HepG2 (cell line): ENCODE data around the gene SEMA3B. TPM values are rescaled to one million over a fixed set of nuclear protein-coding genes. Genes with fewer than 3 reads are reported as not detected.

ENCODE experiments used
- BCLAF1 ChIP-seq: fragments of 450-650 bp; IDR thresholded peaks from 2 replicates; pipeline ENCODE4 v1.6.1; 2017; ENCODE audit warnings: mild to moderate bottlenecking
- BRD4 ChIP-seq: sonication (generic); formaldehyde crosslinking; IDR thresholded peaks from 2 replicates; pipeline ENCODE4 v1.4.0; 2020; ENCODE audit warnings: missing genetic modification reagents
- CC2D1A ChIP-seq: sonication (generic); formaldehyde crosslinking; IDR thresholded peaks from 2 replicates; pipeline ENCODE4 v1.8.1; 2023; ENCODE audit warnings: mild to moderate bottlenecking, missing genetic modification reagents
- FOXK1 ChIP-seq: sonication (generic); formaldehyde crosslinking; IDR thresholded peaks from 2 replicates; pipeline ENCODE4 v1.4.0; 2020; ENCODE audit warnings: low read depth, missing genetic modification reagents, borderline replicate concordance
- FOXO1 ChIP-seq: sonication (generic); formaldehyde crosslinking; IDR thresholded peaks from 2 replicates; pipeline ENCODE4 v1.4.0; 2020; ENCODE audit warnings: missing genetic modification reagents
- HOXA5 ChIP-seq: sonication (generic); formaldehyde crosslinking; IDR thresholded peaks from 2 replicates; pipeline ENCODE4 v1.4.0; 2020; ENCODE audit warnings: missing genetic modification reagents
- MBD4 ChIP-seq: IDR thresholded peaks from 2 replicates; pipeline ENCODE4 v1.6.1; 2012; ENCODE audit warnings: low read length, inconsistent platforms, borderline replicate concordance
- MTA3 ChIP-seq: sonication (generic); formaldehyde crosslinking; IDR thresholded peaks from 2 replicates; pipeline ENCODE4 v1.4.0; 2020; ENCODE audit warnings: missing genetic modification reagents
- PHF21A ChIP-seq: sonication (generic); formaldehyde crosslinking; IDR thresholded peaks from 2 replicates; pipeline ENCODE4 v1.5.0; 2020; ENCODE audit warnings: mild to moderate bottlenecking, missing genetic modification reagents
- RFXANK ChIP-seq: IDR thresholded peaks from 2 replicates; pipeline ENCODE4 v1.6.1; 2016
- SNRNP70 ChIP-seq: fragments of 200-400 bp; formaldehyde crosslinking; IDR thresholded peaks from 2 replicates; pipeline ENCODE4 v1.6.1; 2017; ENCODE audit warnings: mild to moderate bottlenecking, low read depth, low read length, moderate library complexity
- SP1 ChIP-seq, 2 experiments: fragments of 450-650 bp in 1 of 2; sonication (generic) in 1 of 2; formaldehyde crosslinking in 1 of 2; IDR thresholded peaks; 2 replicates each; pipeline versions ENCODE4 v1.4.0 to v1.6.1; 2016 to 2020; ENCODE audit warnings: missing genetic modification reagents in 1 of 2
- U2AF2 ChIP-seq: fragments of 200-400 bp; formaldehyde crosslinking; IDR thresholded peaks from 2 replicates; pipeline ENCODE4 v1.6.1; 2017; ENCODE audit warnings: low read depth, mild to moderate bottlenecking, low read length
- ZHX2 ChIP-seq, 2 experiments: sonication (generic) in 1 of 2; formaldehyde crosslinking in 1 of 2; IDR thresholded peaks; 2 replicates each; pipeline versions ENCODE4 v1.6.1 to v1.9.0; 2014 to 2022; ENCODE audit warnings: antibody characterized with exemption in 1 of 2, borderline replicate concordance in 1 of 2, inconsistent platforms in 1 of 2, low read depth in 1 of 2, missing genetic modification reagents in 1 of 2
- ZNF234 ChIP-seq: sonication (generic); formaldehyde crosslinking; conservative IDR thresholded peaks from 2 replicates; pipeline ENCODE4 v1.5.1; 2020; ENCODE audit warnings: mild to moderate bottlenecking, missing genetic modification reagents
- ZNF253 ChIP-seq: sonication (generic); formaldehyde crosslinking; IDR thresholded peaks from 2 replicates; pipeline ENCODE4 v1.8.0; 2022; ENCODE audit warnings: mild to moderate bottlenecking, missing genetic modification reagents, borderline replicate concordance
- ZNF496 ChIP-seq: sonication (generic); formaldehyde crosslinking; IDR thresholded peaks from 2 replicates; pipeline ENCODE4 v1.8.1; 2023; ENCODE audit warnings: mild to moderate bottlenecking, moderate library complexity, missing genetic modification reagents; ENCODE audit not compliant: insufficient replicate concordance
- ZNF563 ChIP-seq: sonication (generic); formaldehyde crosslinking; IDR thresholded peaks from 2 replicates; pipeline ENCODE4 v1.8.0; 2022; ENCODE audit warnings: mild to moderate bottlenecking, moderate library complexity, missing genetic modification reagents
- polyA plus RNA-seq, 8 experiments: library from polyadenylated mRNA; depleted of rRNA in 3 of 8; stranded (reverse) in 7 of 8; unstranded in 1 of 8; fragments of >200 nt; fragmentation: Illumina TruSeq in 4 of 8; extraction: Trizol in 4 of 8; gene quantifications; 2 replicates each; pipeline versions ENCODE4 v1.2.1 to v1.2.3, GENCODE V29; 2011 to 2016; ENCODE audit warnings: low read depth in 4 of 8, missing spikeins in 1 of 8, mixed read lengths in 1 of 8; ENCODE audit not compliant: insufficient read depth in 1 of 8
- total RNA-seq, 5 experiments: library from RNA; depleted of rRNA; stranded (reverse); fragments of >200 nt; fragmentation: Illumina TruSeq; extraction: Trizol; gene quantifications; 2 replicates each; pipeline ENCODE4 v1.2.3, GENCODE V29; 2016; ENCODE audit warnings: low read depth in 1 of 5

Gene SEMA3B
- total and polyA plus RNA-seq, 2 of the 13 experiments (the other 11 are each of a cell fraction or from before 2014, with no cell fraction given) = 93.2 to 158 TPM

DNA sequence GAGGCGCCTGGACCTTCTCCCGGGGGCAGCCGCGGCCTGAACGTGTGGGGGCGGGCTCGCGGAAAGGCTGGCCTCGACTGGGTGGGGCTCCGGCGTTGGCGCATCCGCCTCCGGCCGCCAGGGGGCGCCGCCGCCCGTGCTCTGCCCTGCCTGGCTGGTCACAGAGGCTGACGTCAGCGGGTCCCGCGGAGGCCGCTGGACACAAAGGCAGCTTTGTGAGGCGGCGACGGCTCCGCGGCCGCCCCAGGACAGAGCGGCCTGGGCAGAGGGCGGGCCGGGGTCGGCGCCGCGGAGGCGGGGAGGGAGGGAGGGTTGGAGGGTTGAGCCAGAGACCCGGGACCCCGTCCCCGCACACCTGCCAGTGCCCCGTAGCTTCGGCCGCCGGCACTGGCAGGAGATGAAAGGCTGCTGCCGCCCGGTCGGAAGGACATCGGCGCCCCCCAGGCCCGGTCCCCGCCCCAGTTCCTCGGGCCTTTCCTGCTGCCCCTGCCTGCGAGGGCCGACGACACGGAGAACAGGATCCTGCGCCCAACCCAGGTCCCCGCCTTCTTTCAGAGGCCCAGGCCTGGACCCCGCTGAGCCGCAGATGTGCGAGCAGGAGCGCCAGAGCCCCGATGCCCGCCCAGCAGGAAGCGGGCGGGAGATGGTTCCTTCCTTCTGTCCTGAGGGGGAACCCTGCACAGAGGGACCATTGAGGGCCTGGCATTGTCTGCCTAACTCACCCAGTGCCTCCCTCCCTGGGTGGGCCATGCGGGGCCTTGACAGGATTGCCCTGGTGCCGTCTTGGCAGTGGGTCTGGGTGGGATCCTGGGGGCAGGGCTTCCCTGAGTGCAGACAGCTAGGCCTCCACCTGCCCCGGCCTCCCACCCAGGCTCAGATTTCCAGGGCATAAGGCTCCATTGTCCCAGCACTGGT, 8.7 kb upstream of the SEMA3B start (continued):
- peak; percentile 39; the same call in 1 of the 2 replicates for TF ChIP-seq FOXK1 (CRISPR knock-in tag)
- TF ChIP-seq ZNF496 (CRISPR knock-in tag) = no peak
- TF ChIP-seq MBD4 = no peak
- peak; percentile 92 for TF ChIP-seq BRD4 (CRISPR knock-in tag)
- no peak for TF ChIP-seq RFXANK (CRISPR knock-in tag)
- no peak for TF ChIP-seq SNRNP70
- TF ChIP-seq ZHX2 (IDR thresholded peaks at IDR 0.05; ENCODE audit: low read depth) = no peak
- no peak; the same call in 1 of the 2 replicates for TF ChIP-seq ZHX2 (CRISPR knock-in tag; IDR thresholded peaks at IDR 0.05; ENCODE audit: borderline replicate concordance)
- no peak for TF ChIP-seq ZNF253 (CRISPR knock-in tag)
- TF ChIP-seq CC2D1A = no peak
- peak; percentile 65; the same call in 1 of the 2 replicates for TF ChIP-seq ZNF234 (CRISPR knock-in tag)
- peak; percentile 99 for TF ChIP-seq PHF21A (CRISPR knock-in tag)
- TF ChIP-seq HOXA5 (CRISPR knock-in tag) = no peak; the same call in 1 of the 2 replicates
- TF ChIP-seq BCLAF1 = no peak
- peak; percentile 63; the same call in 1 of the 2 replicates for TF ChIP-seq ZNF563
- TF ChIP-seq MTA3 (CRISPR knock-in tag) = no peak
- no peak for TF ChIP-seq U2AF2
- TF ChIP-seq SP1 (IDR thresholded peaks at IDR 0.05) = no peak
- peak; percentile 49 for TF ChIP-seq SP1 (CRISPR knock-in tag; IDR thresholded peaks at IDR 0.05)
- 0 out of 2 replicates have a peak, but pooled peaks have one; percentile 30 for TF ChIP-seq FOXO1 (CRISPR knock-in tag)
